IMR-90 (cell line): ENCODE results near the gene TULP4. TPM values are rescaled to one million over a fixed set of nuclear protein-coding genes. Genes with fewer than 3 reads are reported as not detected.

ENCODE experiments used
- ATAC-seq: fragments of 200-7000 bp; cut with Tn5 transposase; 2 replicates; pipeline ENCODE4 v1.9.1; 2020; ENCODE audit warnings: low read depth, mild to moderate bottlenecking, moderate library complexity
- BruUV-seq: library from RNA; stranded (reverse); fragments of 400-500 nt; replicated peaks from 2 replicates; lab custom pipeline; 2021; lab: Mats Ljungman, UMichigan
- CTCF ChIA-PET: fragments of 300-600 bp; formaldehyde crosslinking; extraction: SDS; loops from one replicate; lab custom pipeline; 2021; ENCODE audit warnings: antibody characterized with exemption; lab: Yijun Ruan, JAX
- POLR2A ChIA-PET: fragments of 300-600 bp; sonication (Branson Sonifier 250); formaldehyde crosslinking; loops from one replicate; lab custom pipeline; 2022; ENCODE audit warnings: antibody characterized with exemption; ENCODE audit not compliant: unreplicated experiment; lab: Charles Lee
- DNase-seq: peaks from one replicate; pipeline ENCODE4 v3.0.0; 2013
- H2AFZ ChIP-seq: replicated peaks from 2 replicates; pipeline ENCODE3; 2013; ENCODE audit warnings: low read length, mild to moderate bottlenecking; ENCODE audit not compliant: poor library complexity
- H2AK5ac ChIP-seq: 2 replicates; pipeline ENCODE4 v1.6.1; 2013; ENCODE audit warnings: low read depth, low read length, inconsistent platforms
- H2AK9ac ChIP-seq: replicated peaks from 2 replicates; pipeline ENCODE3; 2013; ENCODE audit warnings: mild to moderate bottlenecking, low read depth, low read length, moderate library complexity; ENCODE audit not compliant: poor library complexity
- H2BK120ac ChIP-seq: 2 replicates; pipeline ENCODE4 v1.6.1; 2013; ENCODE audit warnings: low read depth, low read length, inconsistent platforms
- H2BK15ac ChIP-seq: 3 replicates; pipeline ENCODE4 v1.6.1; 2013; ENCODE audit warnings: low read depth, low read length, inconsistent platforms
- H2BK20ac ChIP-seq: 2 replicates; pipeline ENCODE4 v1.6.1; 2013; ENCODE audit warnings: low read depth, mild to moderate bottlenecking, inconsistent platforms, low read length, moderate library complexity
- H2BK5ac ChIP-seq: 2 replicates; pipeline ENCODE4 v1.6.1; 2013; ENCODE audit warnings: mild to moderate bottlenecking, low read depth, low read length, inconsistent platforms; ENCODE audit not compliant: poor library complexity, severe bottlenecking
- H3K14ac ChIP-seq: replicated peaks from 2 replicates; pipeline ENCODE4 v1.6.1; 2013; ENCODE audit warnings: low read depth, low read length, inconsistent platforms
- H3K18ac ChIP-seq: 2 replicates; pipeline ENCODE4 v1.6.1; 2013; ENCODE audit warnings: low read depth, low read length, control low read depth
- H3K23ac ChIP-seq: 2 replicates; pipeline ENCODE4 v1.6.1; 2013; ENCODE audit warnings: low read depth, low read length, inconsistent platforms
- H3K27ac ChIP-seq: 2 replicates; pipeline ENCODE4 v1.5.1; 2013; ENCODE audit warnings: mild to moderate bottlenecking, control low read depth, low read length; ENCODE audit not compliant: insufficient read depth
- H3K27me3 ChIP-seq: 2 replicates; pipeline ENCODE4 v1.6.1; 2013; ENCODE audit warnings: low read length; ENCODE audit not compliant: control insufficient read depth, insufficient read depth
- H3K36me3 ChIP-seq: 2 replicates; pipeline ENCODE4 v1.6.1; 2013; ENCODE audit warnings: low read length, mixed read lengths; ENCODE audit not compliant: control insufficient read depth, insufficient read depth
- H3K4ac ChIP-seq: 2 replicates; pipeline ENCODE4 v1.6.1; 2013; ENCODE audit warnings: low read depth, low read length, inconsistent platforms
- H3K4me1 ChIP-seq: 2 replicates; pipeline ENCODE4 v1.6.1; 2013; ENCODE audit warnings: low read length, mixed read lengths; ENCODE audit not compliant: control insufficient read depth, insufficient read depth
- H3K4me2 ChIP-seq: 2 replicates; pipeline ENCODE4 v1.6.1; 2013; ENCODE audit warnings: low read depth, mild to moderate bottlenecking, control low read depth, low read length, moderate library complexity
- H3K4me3 ChIP-seq: 2 replicates; pipeline ENCODE4 v1.5.1; 2013; ENCODE audit warnings: low read depth, mild to moderate bottlenecking, control low read depth, low read length, moderate library complexity; ENCODE audit not compliant: insufficient read depth
- H3K56ac ChIP-seq: 2 replicates; pipeline ENCODE4 v1.6.1; 2013; ENCODE audit warnings: low read length, inconsistent platforms; ENCODE audit not compliant: insufficient read depth; ENCODE audit errors: extremely low read depth
- H3K79me1 ChIP-seq, 2 experiments: 2 replicates each; pipeline ENCODE4 v1.6.1; 2013; ENCODE audit warnings: low read length in 2 of 2, inconsistent platforms in 1 of 2, low read depth in 1 of 2
- H3K9ac ChIP-seq: 2 replicates; pipeline ENCODE4 v1.6.1; 2013; ENCODE audit warnings: low read depth, low read length, control low read depth
- H3K9me1 ChIP-seq: 2 replicates; pipeline ENCODE4 v1.6.1; 2013; ENCODE audit warnings: low read length, inconsistent platforms; ENCODE audit not compliant: insufficient read depth
- H3K9me3 ChIP-seq: 2 replicates; pipeline ENCODE4 v1.6.1; 2013; ENCODE audit warnings: low read length; ENCODE audit not compliant: control insufficient read depth, insufficient read depth
- H4K20me1 ChIP-seq: 2 replicates; pipeline ENCODE4 v1.6.1; 2013; ENCODE audit warnings: low read length, inconsistent platforms; ENCODE audit not compliant: insufficient read depth
- H4K5ac ChIP-seq: 2 replicates; pipeline ENCODE4 v1.6.1; 2013; ENCODE audit warnings: mild to moderate bottlenecking, low read depth, low read length, control low read depth
- H4K8ac ChIP-seq, 2 experiments: 2 replicates each; pipeline ENCODE4 v1.6.1; 2013; ENCODE audit warnings: low read depth in 2 of 2, low read length in 2 of 2, control low read depth in 1 of 2, inconsistent platforms in 1 of 2
- H4K91ac ChIP-seq: 2 replicates; pipeline ENCODE4 v1.6.1; 2013; ENCODE audit warnings: low read depth, low read length, inconsistent platforms; ENCODE audit not compliant: insufficient read depth
- MAZ ChIP-seq: IDR thresholded peaks from 2 replicates; pipeline ENCODE4 v1.6.1; 2012; ENCODE audit warnings: low read depth, mild to moderate bottlenecking, low read length, improper control_type of control experiment, moderate library complexity, borderline replicate concordance
- RCOR1 ChIP-seq: IDR thresholded peaks from 2 replicates; pipeline ENCODE4 v1.6.1; 2012; ENCODE audit warnings: mild to moderate bottlenecking, low read length, improper control_type of control experiment; ENCODE audit not compliant: insufficient replicate concordance
- SMC3 ChIP-seq: fragments of 150-350 bp; IDR thresholded peaks from 2 replicates; pipeline ENCODE4 v1.6.1; 2016; ENCODE audit warnings: low read depth, mild to moderate bottlenecking, antibody characterized with exemption, low read length, moderate library complexity
- WGBS, 2 experiments: methylation state at CpG; one replicate each; pipeline versions ENCODE4 v1.1.5 to v1.1.7; 2013; ENCODE audit warnings: missing lambda C conversion rate in 2 of 2; ENCODE audit not compliant: insufficient read length in 1 of 2; ENCODE audit errors: extremely low coverage in 2 of 2; 5-methylcytosine and 5-hydroxymethylcytosine counted together
- dilution Hi-C: fragments of 300-500 bp; cut with HindIII; formaldehyde crosslinking; loops from one replicate; pipeline ENCODE4 v1.14.3; 2018; ENCODE audit warnings: low sequenced_read_pairs; ENCODE audit not compliant: unreplicated experiment
- in situ Hi-C: fragments of 300-500 bp; cut with MboI; formaldehyde crosslinking; loops from 3 replicates; pipeline ENCODE4 v1.14.3; 2019; ENCODE audit warnings: low sequenced_read_pairs, inconsistent platforms, mixed read lengths
- intact Hi-C: fragments of 100-400 bp; cut with micrococcal nuclease; formaldehyde crosslinking; loops from 2 replicates; pipeline ENCODE4 v1.10.0; 2022
- polyA plus RNA-seq, 3 experiments: library from polyadenylated mRNA; depleted of rRNA; stranded (reverse); fragments of >200 nt; gene quantifications; 2 replicates each; pipeline ENCODE4 v1.2.3, GENCODE V29; 2012; ENCODE audit warnings: low replicate concordance in 1 of 3
- total RNA-seq: library from RNA; depleted of rRNA; stranded (reverse); fragments of >200 nt; gene quantifications from 2 replicates; pipeline ENCODE4 v1.2.3, GENCODE V29; 2012

Gene TULP4
- total and polyA plus RNA-seq, 2 of the 4 experiments (the other 2 are of a cell fraction), result 8.1 to 30.6 TPM

GRCh38 chr6:158503846-158504245 is 191.6 kb downstream of the TULP4 start:
- H2AFZ ChIP-seq, result no peak overlapping the region
- TF ChIP-seq RCOR1 (no peak), SMC3 (no peak), MAZ (no peak)
- no peak overlapping the region for H3K4me2 ChIP-seq
- H3K9ac ChIP-seq, result no peak overlapping the region
- no peak overlapping the region for H3K4ac ChIP-seq
- 91% methylated on average over 17 of the region's 25 CpGs; no CpG with 5 or more reads in 1 of the 2 experiments for WGBS, 2 experiments
- ChIA-PET CTCF (interaction anchor here (0.6 kb wide), 1 partner anchor 292 kb away, joined by 3 read pairs; no protein-coding TSS in a partner anchor), POLR2A (interaction anchor here (0.6 kb wide), 1 partner anchor 142 kb away, joined by 3 read pairs; no protein-coding TSS in a partner anchor)
- peaks cover 5% of the 10 kb centered on the region for H3K4me1 ChIP-seq
- no peak overlapping the region for H3K23ac ChIP-seq
- H3K14ac ChIP-seq, result no peak overlapping the region
- no peaks in the 10 kb centered on the region for H3K9me3 ChIP-seq
- H3K18ac ChIP-seq, result no peak overlapping the region
- no peak overlapping the region for H2BK15ac ChIP-seq
- H4K20me1 ChIP-seq, result no peaks in the 10 kb centered on the region
- no TSS peak for BruUV-seq
- no peak overlapping the region for H4K8ac ChIP-seq
- H3K9me1 ChIP-seq, result 0 out of 2 replicates have a peak, but pooled peaks cover 3% of the 10 kb centered on the region
- no peak overlapping the region for H3K27ac ChIP-seq
- DNase-seq (no peak), ATAC-seq (no peak)
- dilution Hi-C loops (no loop called here), in situ Hi-C loops (no loop called here), intact Hi-C loops (no loop called here)
- H3K56ac ChIP-seq, result no peak overlapping the region
- H4K5ac ChIP-seq, result no peak overlapping the region
- H3K79me1 ChIP-seq, result 0 out of 4 replicates have a peak, but pooled peaks cover 0 to 4% of the 10 kb centered on the region in 2 experiments
- H2AK5ac ChIP-seq, result no peak overlapping the region
- H3K4me3 ChIP-seq, result no peak overlapping the region
- H2AK9ac ChIP-seq, result no peak overlapping the region
- H3K36me3 ChIP-seq, result peaks cover 23% of the 10 kb centered on the region
- H3K27me3 ChIP-seq, result no peaks in the 10 kb centered on the region
- no peak overlapping the region for H2BK120ac ChIP-seq
- no peak overlapping the region for H2BK20ac ChIP-seq
- H2BK5ac ChIP-seq, result no peak overlapping the region
- no peak overlapping the region for H4K91ac ChIP-seq
